HCT116 (cell line): Measurements from ENCODE around the gene CCBE1. TPM values are rescaled to one million over a fixed set of nuclear protein-coding genes. Genes with fewer than 3 reads are reported as not detected.

ENCODE experiments used
- ATAC-seq: fragments of 200-7000 bp; cut with Tn5 transposase; 2 replicates; pipeline ENCODE4 v1.9.1; 2020; ENCODE audit warnings: mild to moderate bottlenecking, moderate library complexity
- BruUV-seq: library from RNA; stranded (reverse); fragments of 400-500 nt; replicated peaks from 2 replicates; lab custom pipeline; 2021; lab: Mats Ljungman, UMichigan
- CTCF ChIA-PET: fragments of 300-600 bp; sonication (Branson Sonifier 250); formaldehyde crosslinking; loops from one replicate; lab custom pipeline; 2021; ENCODE audit warnings: antibody characterized with exemption; lab: Charles Lee
- POLR2A ChIA-PET: fragments of 300-600, 350-600 bp; sonication (Branson Sonifier 250); formaldehyde crosslinking; loops from one replicate; lab custom pipeline; 2021; ENCODE audit warnings: antibody characterized with exemption; lab: Charles Lee
- RAD21 ChIA-PET, 2 experiments: fragments of 300-600 bp; sonication (Branson Sonifier 250); formaldehyde crosslinking; loops; one replicate each; lab custom pipeline; 2023; ENCODE audit warnings: low total read pairs in 2 of 2; ENCODE audit not compliant: uncharacterized antibody in 2 of 2, unreplicated experiment in 2 of 2, low non-redundant PET in 1 of 2; lab: Charles Lee
- DNase-seq: peaks from one replicate; pipeline ENCODE4 v3.0.0-alpha.2; 2010; ENCODE audit warnings: low read depth, low spot score
- H2AFZ ChIP-seq: fragments of 200-600 bp; shearing (Covaris generic), sonication (generic); 2 replicates; pipeline ENCODE4 v1.6.1; 2017; ENCODE audit warnings: low read depth, mixed run types, mixed read lengths, antibody characterized with exemption, low read length; ENCODE audit not compliant: poor library complexity, severe bottlenecking
- H3K27ac ChIP-seq: 2 replicates; pipeline ENCODE4 v1.5.1; 2012; ENCODE audit warnings: low read depth, low read length
- H3K27me3 ChIP-seq: fragments of 200-600 bp; sonication (generic); 2 replicates; pipeline ENCODE4 v1.6.1; 2016; ENCODE audit warnings: mixed run types, low read length, mixed read lengths; ENCODE audit not compliant: insufficient read depth
- H3K36me3 ChIP-seq, 2 experiments: fragments of 200-500 bp in 1 of 2; fragments of 200-600 bp in 1 of 2; sonication (Bioruptor generic) in 1 of 2; sonication (generic) in 1 of 2; 2 replicates each; pipeline versions ENCODE4 v1.5.1 to v1.6.1; 2014 to 2016; ENCODE audit warnings: low read length in 2 of 2, inconsistent platforms in 1 of 2, mixed read lengths in 1 of 2, mixed run types in 1 of 2; ENCODE audit not compliant: insufficient read depth in 2 of 2, control insufficient read depth in 1 of 2
- H3K4me1 ChIP-seq, 2 experiments: fragments of 200-600 bp in 1 of 2; sonication (generic) in 1 of 2; 2 replicates each; pipeline versions ENCODE4 v1.5.1 to v1.6.1; 2012 to 2017; ENCODE audit warnings: low read length in 2 of 2, inconsistent platforms in 1 of 2, mild to moderate bottlenecking in 1 of 2, mixed read lengths in 1 of 2, mixed run types in 1 of 2, moderate library complexity in 1 of 2; ENCODE audit not compliant: insufficient read depth in 2 of 2, control insufficient read depth in 1 of 2
- H3K4me2 ChIP-seq: fragments of 200-600 bp; sonication (generic); 2 replicates; pipeline ENCODE4 v1.6.1; 2017; ENCODE audit warnings: mixed run types, low read length, mixed read lengths
- H3K4me3 ChIP-seq, 2 experiments: fragments of 200-600 bp in 1 of 2; sonication (generic) in 1 of 2; replicated peaks in 1 of 2; 2 replicates each; pipeline ENCODE4 v1.5.1; 2011 to 2016; ENCODE audit warnings: low read length in 2 of 2, control low read depth in 1 of 2, low read depth in 1 of 2, mild to moderate bottlenecking in 1 of 2, mixed read lengths in 1 of 2, mixed run types in 1 of 2
- H3K79me2 ChIP-seq: fragments of 200-600 bp; sonication (generic); 2 replicates; pipeline ENCODE4 v1.6.1; 2017; ENCODE audit warnings: mild to moderate bottlenecking, mixed run types, low read length, moderate library complexity, mixed read lengths; ENCODE audit not compliant: insufficient read depth
- H3K9ac ChIP-seq: fragments of 200-600 bp; sonication (generic); 2 replicates; pipeline ENCODE4 v1.6.1; 2016; ENCODE audit warnings: low read length, mixed read lengths
- H3K9me2 ChIP-seq: fragments of 200-600 bp; sonication (generic), shearing (Covaris generic); 2 replicates; pipeline ENCODE4 v1.6.1; 2017; ENCODE audit warnings: mixed run types, mild to moderate bottlenecking, moderate library complexity; ENCODE audit not compliant: insufficient read depth
- H3K9me3 ChIP-seq, 2 experiments: fragments of 200-500 bp in 1 of 2; fragments of 200-600 bp in 1 of 2; sonication (Bioruptor generic) in 1 of 2; sonication (generic) in 1 of 2; 2 replicates each; pipeline ENCODE4 v1.6.1; 2014 to 2017; ENCODE audit warnings: low read length in 2 of 2, mixed read lengths in 2 of 2, inconsistent platforms in 1 of 2, low read depth in 1 of 2, mild to moderate bottlenecking in 1 of 2, mixed run types in 1 of 2, moderate library complexity in 1 of 2; ENCODE audit not compliant: control insufficient read depth in 1 of 2, insufficient read depth in 1 of 2
- H4K20me1 ChIP-seq: fragments of 200-600 bp; sonication (generic), shearing (Covaris generic); 2 replicates; pipeline ENCODE4 v1.6.1; 2017; ENCODE audit warnings: mixed run types, mild to moderate bottlenecking, moderate library complexity; ENCODE audit not compliant: insufficient read depth
- EGR1 ChIP-seq: IDR thresholded peaks from 2 replicates; pipeline ENCODE4 v1.6.1; 2012; ENCODE audit warnings: low read depth
- ELF1 ChIP-seq: IDR thresholded peaks from 2 replicates; pipeline ENCODE4 v1.6.1; 2012; ENCODE audit warnings: low read depth, borderline replicate concordance
- EZH2 ChIP-seq: fragments of 200-600 bp; sonication (generic); IDR thresholded peaks from 2 replicates; pipeline ENCODE4 v1.6.1; 2017; ENCODE audit warnings: antibody characterized with exemption, mixed run types
- EZH2phosphoT487 ChIP-seq: fragments of 200-600 bp; IDR thresholded peaks from 2 replicates; pipeline ENCODE4 v1.6.1; 2018; ENCODE audit warnings: antibody characterized with exemption, borderline replicate concordance
- JUND ChIP-seq: IDR thresholded peaks from 2 replicates; pipeline ENCODE4 v1.6.1; 2012
- MAX ChIP-seq: IDR thresholded peaks from 2 replicates; pipeline ENCODE4 v1.6.1; 2012
- SRF ChIP-seq: IDR thresholded peaks from 2 replicates; pipeline ENCODE4 v1.6.1; 2012; ENCODE audit warnings: low read depth
- intact Hi-C: fragments of 100-400 bp; cut with micrococcal nuclease; formaldehyde crosslinking; loops from 2 replicates; pipeline ENCODE4 v1.10.0; 2022
- total RNA-seq: library from RNA; stranded (reverse); gene quantifications from one replicate; pipeline ENCODE4 v1.2.1, GENCODE V29; 2021; ENCODE audit not compliant: unreplicated experiment
- TF ChIP-seq, protein P1 (sequence below): IDR thresholded peaks from 2 replicates; pipeline ENCODE4 v1.6.1; 2011; ENCODE audit warnings: mild to moderate bottlenecking, low read length, moderate library complexity; ENCODE audit not compliant: insufficient replicate concordance; ENCODE audit errors: extremely low read depth

The CCBE1 gene
- total RNA-seq, 1 experiment from 2014 or later, result 0.84 TPM

- Histone ChIP-seq H3K79me2 (no peaks in the 10 kb centered on the region), H3K36me3 (no peaks in the 10 kb centered on the region), H3K4me2 (no peak overlapping the region), H3K4me3 (no peak overlapping the region), H3K9me2 (no peaks in the 10 kb centered on the region), H4K20me1 (no peaks in the 10 kb centered on the region), H2AFZ (no peak overlapping the region), H3K27ac (no peak overlapping the region), H3K9ac (no peak overlapping the region), H3K4me1 (no peaks in the 10 kb centered on the region), H3K27me3 (peaks cover 22% of the 10 kb centered on the region), H3K9me3 (no peaks in the 10 kb centered on the region)
- CTCF ChIA-PET, result interaction anchor here (1.3 kb wide), 1 partner anchor 38 kb away, joined by 4 read pairs; the partner anchor contains the start of gene CCBE1
- RAD21 ChIA-PET, result no interaction called here
- ATAC-seq (no peak), DNase-seq (no peak)
- BruUV-seq, result no TSS peak
- POLR2A ChIA-PET, result no interaction called here
- TF ChIP-seq ELF1 (no peak), SRF (no peak), JUND (no peak), EZH2 (no peak), EZH2phosphoT487 (no peak), EGR1 (no peak)
- TF ChIP-seq, protein P1, sequence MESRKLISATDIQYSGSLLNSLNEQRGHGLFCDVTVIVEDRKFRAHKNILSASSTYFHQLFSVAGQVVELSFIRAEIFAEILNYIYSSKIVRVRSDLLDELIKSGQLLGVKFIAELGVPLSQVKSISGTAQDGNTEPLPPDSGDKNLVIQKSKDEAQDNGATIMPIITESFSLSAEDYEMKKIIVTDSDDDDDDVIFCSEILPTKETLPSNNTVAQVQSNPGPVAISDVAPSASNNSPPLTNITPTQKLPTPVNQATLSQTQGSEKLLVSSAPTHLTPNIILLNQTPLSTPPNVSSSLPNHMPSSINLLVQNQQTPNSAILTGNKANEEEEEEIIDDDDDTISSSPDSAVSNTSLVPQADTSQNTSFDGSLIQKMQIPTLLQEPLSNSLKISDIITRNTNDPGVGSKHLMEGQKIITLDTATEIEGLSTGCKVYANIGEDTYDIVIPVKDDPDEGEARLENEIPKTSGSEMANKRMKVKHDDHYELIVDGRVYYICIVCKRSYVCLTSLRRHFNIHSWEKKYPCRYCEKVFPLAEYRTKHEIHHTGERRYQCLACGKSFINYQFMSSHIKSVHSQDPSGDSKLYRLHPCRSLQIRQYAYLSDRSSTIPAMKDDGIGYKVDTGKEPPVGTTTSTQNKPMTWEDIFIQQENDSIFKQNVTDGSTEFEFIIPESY, result no peak
- intact Hi-C loops, result no loop called here
These were observed 38.3 kb downstream of the CCBE1 start for GRCh38 chr18:59658941-59659340.

DNA sequence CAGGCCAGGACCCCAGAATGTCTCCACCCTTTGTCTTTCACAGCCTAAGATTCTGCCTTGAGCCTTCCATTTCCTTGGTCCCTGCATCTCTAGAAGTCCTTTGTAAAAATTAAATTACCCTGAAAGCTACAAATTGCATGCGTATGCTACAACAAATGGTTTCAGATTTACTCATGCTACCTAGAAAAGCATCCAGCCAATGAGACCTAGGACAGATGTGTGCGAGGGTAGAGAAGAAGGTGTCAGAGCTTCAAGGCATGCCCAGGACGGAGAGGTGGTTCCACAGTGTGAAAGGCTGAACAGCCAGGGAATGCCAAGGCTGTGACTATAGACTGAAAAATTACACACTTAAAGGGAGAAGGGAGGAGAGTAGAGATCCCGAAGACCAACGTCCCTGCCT, 40.2 kb downstream of the CCBE1 start:
- intact Hi-C loops, result no loop called here
- peaks cover 15% of the 10 kb centered on the region for H3K27me3 ChIP-seq
- ATAC-seq, result no peak
- TF ChIP-seq MAX, result no peak
- TF ChIP-seq, all 23 proteins: peak for 0
- Histone ChIP-seq H3K79me2 (no peaks in the 10 kb centered on the region), H4K20me1 (no peaks in the 10 kb centered on the region), H2AFZ (no peak overlapping the region), H3K36me3 (no peaks in the 10 kb centered on the region), H3K9me3 (no peaks in the 10 kb centered on the region), H3K9ac (no peak overlapping the region), H3K4me3 (no peak overlapping the region), H3K27ac (no peak overlapping the region), H3K4me1 (no peaks in the 10 kb centered on the region), H3K9me2 (no peaks in the 10 kb centered on the region), H3K4me2 (no peak overlapping the region)
- POLR2A ChIA-PET, result no interaction called here
- no peak for DNase-seq
- CTCF ChIA-PET, result no interaction called here
- RAD21 ChIA-PET, result no interaction called here
- no TSS peak for BruUV-seq
